Loucy (cell line): ENCODE results near the gene KCNV2.

Experiments
- EZH2phosphoT487 ChIP-seq: fragments of 200-600 bp; IDR thresholded peaks from 2 replicates; pipeline ENCODE4 v1.6.1; 2018; ENCODE audit warnings: antibody characterized with exemption, mild to moderate bottlenecking, moderate library complexity, borderline replicate concordance
- TF ChIP-seq, protein P1 (sequence below): fragments of 200-600 bp; sonication (generic); conservative IDR thresholded peaks from 2 replicates; pipeline ENCODE4 v1.5.1; 2014; ENCODE audit warnings: mild to moderate bottlenecking, antibody characterized with exemption, low read length

- TF ChIP-seq, protein P1, sequence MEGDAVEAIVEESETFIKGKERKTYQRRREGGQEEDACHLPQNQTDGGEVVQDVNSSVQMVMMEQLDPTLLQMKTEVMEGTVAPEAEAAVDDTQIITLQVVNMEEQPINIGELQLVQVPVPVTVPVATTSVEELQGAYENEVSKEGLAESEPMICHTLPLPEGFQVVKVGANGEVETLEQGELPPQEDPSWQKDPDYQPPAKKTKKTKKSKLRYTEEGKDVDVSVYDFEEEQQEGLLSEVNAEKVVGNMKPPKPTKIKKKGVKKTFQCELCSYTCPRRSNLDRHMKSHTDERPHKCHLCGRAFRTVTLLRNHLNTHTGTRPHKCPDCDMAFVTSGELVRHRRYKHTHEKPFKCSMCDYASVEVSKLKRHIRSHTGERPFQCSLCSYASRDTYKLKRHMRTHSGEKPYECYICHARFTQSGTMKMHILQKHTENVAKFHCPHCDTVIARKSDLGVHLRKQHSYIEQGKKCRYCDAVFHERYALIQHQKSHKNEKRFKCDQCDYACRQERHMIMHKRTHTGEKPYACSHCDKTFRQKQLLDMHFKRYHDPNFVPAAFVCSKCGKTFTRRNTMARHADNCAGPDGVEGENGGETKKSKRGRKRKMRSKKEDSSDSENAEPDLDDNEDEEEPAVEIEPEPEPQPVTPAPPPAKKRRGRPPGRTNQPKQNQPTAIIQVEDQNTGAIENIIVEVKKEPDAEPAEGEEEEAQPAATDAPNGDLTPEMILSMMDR, result no peak
- no peak for TF ChIP-seq EZH2phosphoT487
Observed at GRCh38 chr9:2709645-2710101, 7.6 kb upstream of the KCNV2 start.
